HS-5 (cell line): ENCODE data around the gene MOV10.
A peak's percentile ranks its signal among the peaks of the same experiment; 100 is the strongest.
"Not testable (repeated sequence)": the region's sequence is repeated elsewhere in the genome, so short reads cannot be mapped to it uniquely, and the experiment has no call there.

ENCODE experiments used
- DNase-seq: peaks from one replicate; pipeline ENCODE4 v3.0.0-alpha.2; 2012; ENCODE audit warnings: low read depth

Gene MOV10

GRCh38 chr1:112674440-112674985 lies at the start of gene MOV10:
Gene MOV10, plus strand, starts transcription at chr1:112674659. Its CDS starts 254 bp downstream, at chr1:112674913.
- DNase-seq, result peak; percentile 65

- DNase-seq, result no peak
Observed at GRCh38 chr1:112625696-112626095, 48.8 kb upstream of the MOV10 start.

- no peak for DNase-seq
Observed at GRCh38 chr1:112626193-112626592, 48.3 kb upstream of the MOV10 start.

GRCh38 chr1:112626887-112627286 lies 47.6 kb upstream of the MOV10 start:
- no peak for DNase-seq

- DNase-seq, result no peak
Observed at GRCh38 chr1:112628516-112628915, 45.9 kb upstream of the MOV10 start.

- no peak for DNase-seq
Observed at GRCh38 chr1:112629256-112629655, 45.2 kb upstream of the MOV10 start.

- DNase-seq, result no peak
Observed at GRCh38 chr1:112633628-112634027, 40.8 kb upstream of the MOV10 start.

- DNase-seq, result no peak
Observed at GRCh38 chr1:112634367-112634766, 40.1 kb upstream of the MOV10 start.

GRCh38 chr1:112636056-112636455 lies 38.4 kb upstream of the MOV10 start:
- DNase-seq, result no peak

- no peak for DNase-seq
Observed at GRCh38 chr1:112636597-112637253, 37.7 kb upstream of the MOV10 start.

GRCh38 chr1:112637254-112638109 lies 37.0 kb upstream of the MOV10 start:
- no peak for DNase-seq

GRCh38 chr1:112638110-112638428 lies 36.4 kb upstream of the MOV10 start:
- DNase-seq, result no peak

GRCh38 chr1:112640437-112640836 lies 34.0 kb upstream of the MOV10 start:
- DNase-seq, result not testable (repeated sequence)

- no peak for DNase-seq
Observed at GRCh38 chr1:112643080-112643479, 31.4 kb upstream of the MOV10 start.

- DNase-seq, result no peak
Observed at GRCh38 chr1:112646225-112646624, 28.2 kb upstream of the MOV10 start.

GRCh38 chr1:112651205-112651604 lies 23.3 kb upstream of the MOV10 start:
- no peak for DNase-seq

- no peak for DNase-seq
Observed at GRCh38 chr1:112665857-112666256, 8.6 kb upstream of the MOV10 start.

GRCh38 chr1:112666946-112667345 lies 7.5 kb upstream of the MOV10 start:
- DNase-seq, result no peak

GRCh38 chr1:112672009-112672408 lies 2.5 kb upstream of the MOV10 start:
- no peak for DNase-seq

GRCh38 chr1:112672842-112673241 lies 1.6 kb upstream of the MOV10 start:
- no peak for DNase-seq

GRCh38 chr1:112673592-112674439 lies 643 bp upstream of the MOV10 start:
- DNase-seq, result peak; percentile 28

- DNase-seq, result no peak
Observed at GRCh38 chr1:112674986-112675727, 698 bp downstream of the MOV10 start.
